ENCODE measurements around the gene TFCP2L1.

TFCP2L1 gene

GRCh38 chr2:121172456-121172855 lies 112.5 kb downstream of the TFCP2L1 start:
- no peak for DNase-seq (ENCODE audit: low read depth)

GRCh38 chr2:121171625-121172119 lies 113.3 kb downstream of the TFCP2L1 start:
- no peak for DNase-seq (ENCODE audit: low read depth)

- DNase-seq (ENCODE audit: low read depth), result no peak
These were observed 114.4 kb downstream of the TFCP2L1 start for GRCh38 chr2:121170577-121170976.

GRCh38 chr2:121167411-121167810 lies 117.6 kb downstream of the TFCP2L1 start:
- no peak for DNase-seq (ENCODE audit: low read depth)

Data from stimulated activated CD8-positive, alpha-beta memory T cell treated with anti-CD3 and anti-CD28 coated beads, Interleukin-12 subunit alpha, Interleukin-12 subunit beta, amount 100 ng/mL, for 1 hour (primary cell).